HCT116 (cell line): ENCODE results near the gene TIRAP. TPM values are rescaled to one million over a fixed set of nuclear protein-coding genes. Genes with fewer than 3 reads are reported as not detected.

ENCODE experiments used
- ATAC-seq: fragments of 200-7000 bp; cut with Tn5 transposase; 2 replicates; pipeline ENCODE4 v1.9.1; 2020; ENCODE audit warnings: mild to moderate bottlenecking, moderate library complexity
- BruUV-seq: library from RNA; stranded (reverse); fragments of 400-500 nt; replicated peaks from 2 replicates; lab custom pipeline; 2021; lab: Mats Ljungman, UMichigan
- CTCF ChIA-PET: fragments of 300-600 bp; sonication (Branson Sonifier 250); formaldehyde crosslinking; loops from one replicate; lab custom pipeline; 2021; ENCODE audit warnings: antibody characterized with exemption; lab: Charles Lee
- POLR2A ChIA-PET: fragments of 300-600, 350-600 bp; sonication (Branson Sonifier 250); formaldehyde crosslinking; loops from one replicate; lab custom pipeline; 2021; ENCODE audit warnings: antibody characterized with exemption; lab: Charles Lee
- RAD21 ChIA-PET, 2 experiments: fragments of 300-600 bp; sonication (Branson Sonifier 250); formaldehyde crosslinking; loops; one replicate each; lab custom pipeline; 2023; ENCODE audit warnings: low total read pairs in 2 of 2; ENCODE audit not compliant: uncharacterized antibody in 2 of 2, unreplicated experiment in 2 of 2, low non-redundant PET in 1 of 2; lab: Charles Lee
- DNase-seq: peaks from one replicate; pipeline ENCODE4 v3.0.0-alpha.2; 2010; ENCODE audit warnings: low read depth, low spot score
- H2AFZ ChIP-seq: fragments of 200-600 bp; shearing (Covaris generic), sonication (generic); 2 replicates; pipeline ENCODE4 v1.6.1; 2017; ENCODE audit warnings: low read depth, mixed run types, mixed read lengths, antibody characterized with exemption, low read length; ENCODE audit not compliant: poor library complexity, severe bottlenecking
- H3K27ac ChIP-seq: 2 replicates; pipeline ENCODE4 v1.5.1; 2012; ENCODE audit warnings: low read depth, low read length
- H3K27me3 ChIP-seq: fragments of 200-600 bp; sonication (generic); 2 replicates; pipeline ENCODE4 v1.6.1; 2016; ENCODE audit warnings: mixed run types, low read length, mixed read lengths; ENCODE audit not compliant: insufficient read depth
- H3K36me3 ChIP-seq, 2 experiments: fragments of 200-500 bp in 1 of 2; fragments of 200-600 bp in 1 of 2; sonication (Bioruptor generic) in 1 of 2; sonication (generic) in 1 of 2; 2 replicates each; pipeline versions ENCODE4 v1.5.1 to v1.6.1; 2014 to 2016; ENCODE audit warnings: low read length in 2 of 2, inconsistent platforms in 1 of 2, mixed read lengths in 1 of 2, mixed run types in 1 of 2; ENCODE audit not compliant: insufficient read depth in 2 of 2, control insufficient read depth in 1 of 2
- H3K4me1 ChIP-seq, 2 experiments: fragments of 200-600 bp in 1 of 2; sonication (generic) in 1 of 2; 2 replicates each; pipeline versions ENCODE4 v1.5.1 to v1.6.1; 2012 to 2017; ENCODE audit warnings: low read length in 2 of 2, inconsistent platforms in 1 of 2, mild to moderate bottlenecking in 1 of 2, mixed read lengths in 1 of 2, mixed run types in 1 of 2, moderate library complexity in 1 of 2; ENCODE audit not compliant: insufficient read depth in 2 of 2, control insufficient read depth in 1 of 2
- H3K4me2 ChIP-seq: fragments of 200-600 bp; sonication (generic); 2 replicates; pipeline ENCODE4 v1.6.1; 2017; ENCODE audit warnings: mixed run types, low read length, mixed read lengths
- H3K4me3 ChIP-seq, 2 experiments: fragments of 200-600 bp in 1 of 2; sonication (generic) in 1 of 2; replicated peaks in 1 of 2; 2 replicates each; pipeline ENCODE4 v1.5.1; 2011 to 2016; ENCODE audit warnings: low read length in 2 of 2, control low read depth in 1 of 2, low read depth in 1 of 2, mild to moderate bottlenecking in 1 of 2, mixed read lengths in 1 of 2, mixed run types in 1 of 2
- H3K79me2 ChIP-seq: fragments of 200-600 bp; sonication (generic); 2 replicates; pipeline ENCODE4 v1.6.1; 2017; ENCODE audit warnings: mild to moderate bottlenecking, mixed run types, low read length, moderate library complexity, mixed read lengths; ENCODE audit not compliant: insufficient read depth
- H3K9ac ChIP-seq: fragments of 200-600 bp; sonication (generic); 2 replicates; pipeline ENCODE4 v1.6.1; 2016; ENCODE audit warnings: low read length, mixed read lengths
- H3K9me2 ChIP-seq: fragments of 200-600 bp; sonication (generic), shearing (Covaris generic); 2 replicates; pipeline ENCODE4 v1.6.1; 2017; ENCODE audit warnings: mixed run types, mild to moderate bottlenecking, moderate library complexity; ENCODE audit not compliant: insufficient read depth
- H3K9me3 ChIP-seq, 2 experiments: fragments of 200-500 bp in 1 of 2; fragments of 200-600 bp in 1 of 2; sonication (Bioruptor generic) in 1 of 2; sonication (generic) in 1 of 2; 2 replicates each; pipeline ENCODE4 v1.6.1; 2014 to 2017; ENCODE audit warnings: low read length in 2 of 2, mixed read lengths in 2 of 2, inconsistent platforms in 1 of 2, low read depth in 1 of 2, mild to moderate bottlenecking in 1 of 2, mixed run types in 1 of 2, moderate library complexity in 1 of 2; ENCODE audit not compliant: control insufficient read depth in 1 of 2, insufficient read depth in 1 of 2
- H4K20me1 ChIP-seq: fragments of 200-600 bp; sonication (generic), shearing (Covaris generic); 2 replicates; pipeline ENCODE4 v1.6.1; 2017; ENCODE audit warnings: mixed run types, mild to moderate bottlenecking, moderate library complexity; ENCODE audit not compliant: insufficient read depth
- CEBPB ChIP-seq: IDR thresholded peaks from 2 replicates; pipeline ENCODE4 v1.6.1; 2012; ENCODE audit warnings: low read depth
- EGR1 ChIP-seq: IDR thresholded peaks from 2 replicates; pipeline ENCODE4 v1.6.1; 2012; ENCODE audit warnings: low read depth
- FOSL1 ChIP-seq: IDR thresholded peaks from 2 replicates; pipeline ENCODE4 v1.6.1; 2012; ENCODE audit warnings: low read depth
- JUND ChIP-seq: IDR thresholded peaks from 2 replicates; pipeline ENCODE4 v1.6.1; 2012
- SIN3A ChIP-seq: IDR thresholded peaks from 2 replicates; pipeline ENCODE4 v1.6.1; 2012; ENCODE audit warnings: low read depth
- SP1 ChIP-seq: IDR thresholded peaks from 2 replicates; pipeline ENCODE4 v1.6.1; 2012; ENCODE audit warnings: low read depth
- YY1 ChIP-seq: IDR thresholded peaks from 2 replicates; pipeline ENCODE4 v1.6.1; 2011; ENCODE audit warnings: low read length, low read depth, moderate library complexity, mild to moderate bottlenecking; ENCODE audit not compliant: insufficient replicate concordance; ENCODE audit errors: extremely low read depth
- intact Hi-C: fragments of 100-400 bp; cut with micrococcal nuclease; formaldehyde crosslinking; loops from 2 replicates; pipeline ENCODE4 v1.10.0; 2022
- total RNA-seq: library from RNA; stranded (reverse); gene quantifications from one replicate; pipeline ENCODE4 v1.2.1, GENCODE V29; 2021; ENCODE audit not compliant: unreplicated experiment
- TF ChIP-seq, protein P1 (sequence below): IDR thresholded peaks from 2 replicates; pipeline ENCODE4 v1.6.1; 2012
- TF ChIP-seq, protein P2 (sequence below): IDR thresholded peaks from 2 replicates; pipeline ENCODE4 v1.6.1; 2012; ENCODE audit warnings: low read depth

TIRAP gene
- total RNA-seq, 1 experiment from 2014 or later, result 10.8 TPM

DNA sequence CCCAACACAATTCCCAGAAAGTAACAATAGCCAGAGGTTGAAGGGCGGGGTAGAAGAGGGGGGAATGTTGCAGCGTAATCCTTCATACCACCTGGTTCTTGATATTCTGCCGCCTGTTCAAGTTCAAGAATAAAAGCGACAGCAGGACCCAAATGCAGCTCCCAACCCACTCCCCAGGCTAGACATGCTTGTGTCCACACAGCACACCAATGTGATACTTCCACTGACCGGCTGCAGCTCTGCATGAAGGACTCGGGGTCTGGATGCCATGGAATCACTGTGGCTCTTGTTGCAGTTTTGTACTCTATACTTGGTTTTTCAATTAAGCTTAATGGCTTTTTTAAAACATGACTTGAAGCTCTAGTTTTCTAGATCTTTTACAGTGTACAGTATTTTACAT lies 20.7 kb upstream of the TIRAP start:
- Histone ChIP-seq H3K27me3 (no peaks in the 10 kb centered on the region), H3K79me2 (peaks cover 17% of the 10 kb centered on the region), H3K9me2 (no peaks in the 10 kb centered on the region), H3K9me3 (no peaks in the 10 kb centered on the region), H2AFZ (no peak overlapping the region), H3K4me3 (no peak overlapping the region), H3K4me1 (peaks cover 0 to 1% of the 10 kb centered on the region in 2 experiments; a peak in 1 of 4 replicates), H3K9ac (no peak overlapping the region), H3K27ac (no peak overlapping the region), H3K36me3 (peaks cover 45 to 53% of the 10 kb centered on the region in 2 experiments), H3K4me2 (no peak overlapping the region), H4K20me1 (no peaks in the 10 kb centered on the region)
- ChIA-PET POLR2A (no interaction called here), CTCF (no interaction called here), RAD21 (no interaction called here)
- no peak for ATAC-seq
- TF ChIP-seq JUND, result no peak
- no peak for TF ChIP-seq SP1
- TF ChIP-seq, protein P1, sequence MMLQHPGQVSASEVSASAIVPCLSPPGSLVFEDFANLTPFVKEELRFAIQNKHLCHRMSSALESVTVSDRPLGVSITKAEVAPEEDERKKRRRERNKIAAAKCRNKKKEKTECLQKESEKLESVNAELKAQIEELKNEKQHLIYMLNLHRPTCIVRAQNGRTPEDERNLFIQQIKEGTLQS, result no peak
- no peak for TF ChIP-seq CEBPB
- TF ChIP-seq, protein P2, sequence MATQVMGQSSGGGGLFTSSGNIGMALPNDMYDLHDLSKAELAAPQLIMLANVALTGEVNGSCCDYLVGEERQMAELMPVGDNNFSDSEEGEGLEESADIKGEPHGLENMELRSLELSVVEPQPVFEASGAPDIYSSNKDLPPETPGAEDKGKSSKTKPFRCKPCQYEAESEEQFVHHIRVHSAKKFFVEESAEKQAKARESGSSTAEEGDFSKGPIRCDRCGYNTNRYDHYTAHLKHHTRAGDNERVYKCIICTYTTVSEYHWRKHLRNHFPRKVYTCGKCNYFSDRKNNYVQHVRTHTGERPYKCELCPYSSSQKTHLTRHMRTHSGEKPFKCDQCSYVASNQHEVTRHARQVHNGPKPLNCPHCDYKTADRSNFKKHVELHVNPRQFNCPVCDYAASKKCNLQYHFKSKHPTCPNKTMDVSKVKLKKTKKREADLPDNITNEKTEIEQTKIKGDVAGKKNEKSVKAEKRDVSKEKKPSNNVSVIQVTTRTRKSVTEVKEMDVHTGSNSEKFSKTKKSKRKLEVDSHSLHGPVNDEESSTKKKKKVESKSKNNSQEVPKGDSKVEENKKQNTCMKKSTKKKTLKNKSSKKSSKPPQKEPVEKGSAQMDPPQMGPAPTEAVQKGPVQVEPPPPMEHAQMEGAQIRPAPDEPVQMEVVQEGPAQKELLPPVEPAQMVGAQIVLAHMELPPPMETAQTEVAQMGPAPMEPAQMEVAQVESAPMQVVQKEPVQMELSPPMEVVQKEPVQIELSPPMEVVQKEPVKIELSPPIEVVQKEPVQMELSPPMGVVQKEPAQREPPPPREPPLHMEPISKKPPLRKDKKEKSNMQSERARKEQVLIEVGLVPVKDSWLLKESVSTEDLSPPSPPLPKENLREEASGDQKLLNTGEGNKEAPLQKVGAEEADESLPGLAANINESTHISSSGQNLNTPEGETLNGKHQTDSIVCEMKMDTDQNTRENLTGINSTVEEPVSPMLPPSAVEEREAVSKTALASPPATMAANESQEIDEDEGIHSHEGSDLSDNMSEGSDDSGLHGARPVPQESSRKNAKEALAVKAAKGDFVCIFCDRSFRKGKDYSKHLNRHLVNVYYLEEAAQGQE, result no peak
- TF ChIP-seq YY1, result no peak
- no peak for TF ChIP-seq EGR1
- no peak for TF ChIP-seq FOSL1
- TF ChIP-seq SIN3A, result no peak
- no TSS peak for BruUV-seq
- intact Hi-C loops, result no loop called here
- DNase-seq, result no peak
